ENCODE data around the gene CFAP65. TPM values are rescaled to one million over a fixed set of nuclear protein-coding genes. Genes with fewer than 3 reads are reported as not detected.

The CFAP65 gene
- total RNA-seq, 2 experiments from 2014 or later: not detected

DNA sequence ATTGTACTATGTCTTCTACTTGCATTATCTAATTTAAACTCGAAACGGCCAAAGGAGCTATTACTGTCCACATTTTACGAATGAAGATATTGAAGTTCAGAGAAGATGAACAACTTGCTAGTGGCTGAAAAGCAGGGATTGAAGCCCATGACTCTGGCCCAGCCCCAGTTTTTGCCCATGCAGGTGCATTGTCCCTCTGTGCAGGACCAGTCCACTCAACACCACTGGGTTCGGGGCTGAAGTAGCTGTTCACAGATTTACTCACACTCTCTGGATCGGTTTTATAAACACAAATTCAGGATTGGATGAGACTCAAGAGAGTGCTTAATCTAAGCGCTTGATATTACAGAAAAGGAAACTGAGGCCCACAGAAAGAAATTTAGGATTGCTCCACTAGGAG is 20.8 kb upstream of the CFAP65 start:
- ChIA-PET CTCF (interaction anchor here (0.8 to 7.0 kb wide), 6 partner anchors 32 to 97 kb away, joined by 3 to 93 read pairs (median 4); no protein-coding TSS in a partner anchor), POLR2A (no interaction called here)

DNA sequence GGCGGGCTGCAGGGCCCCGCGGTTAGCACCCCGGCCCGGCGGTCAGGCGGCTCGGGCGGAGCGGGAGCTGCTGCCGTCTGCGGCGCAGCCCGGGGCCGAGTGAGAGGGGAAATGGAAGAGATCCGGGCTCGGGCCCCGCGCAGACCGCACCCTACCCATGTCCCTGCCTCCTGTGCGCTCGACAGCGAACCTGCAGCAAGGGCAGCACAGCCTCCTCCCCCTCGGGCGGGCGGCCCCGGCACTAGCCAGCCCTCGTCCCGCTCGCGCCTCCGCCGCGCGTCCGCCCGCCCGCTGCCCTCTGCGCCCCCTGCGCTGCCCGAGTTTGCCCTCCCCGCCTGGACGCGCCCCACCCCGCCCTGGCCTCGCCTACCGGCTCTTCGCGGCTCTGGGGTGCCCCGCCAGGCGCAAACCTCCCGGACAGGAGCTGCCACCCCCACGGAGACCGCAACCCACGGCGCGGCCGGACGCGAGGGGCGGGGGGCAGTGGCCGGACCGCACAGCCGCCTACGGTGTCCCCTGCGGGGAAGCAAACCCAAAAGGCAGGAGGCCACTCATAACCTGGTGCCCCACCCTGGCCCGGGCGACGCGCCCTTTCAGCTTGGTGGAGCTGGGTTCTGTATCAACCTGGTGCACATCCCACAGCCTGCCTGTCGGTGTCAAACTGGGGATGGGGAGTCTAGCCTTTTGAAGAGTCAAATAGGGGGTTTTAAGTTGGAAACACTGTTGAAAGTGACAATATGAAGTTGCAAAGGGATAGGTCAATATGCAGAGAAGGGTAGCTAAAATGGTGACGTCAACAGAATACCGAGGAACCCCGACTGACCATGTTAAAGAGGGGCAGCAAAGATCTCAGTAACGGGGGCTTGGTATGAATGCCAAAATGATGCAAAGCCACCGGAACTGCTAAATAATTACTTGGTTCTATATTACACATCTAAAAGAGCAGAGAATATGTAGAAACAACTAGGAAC is 19.8 kb upstream of the CFAP65 start, which contains the start of gene IHH:
Gene IHH, minus strand, starts transcription at position 101 of the 971 bp plus-strand sequence. CDS start 454 bp downstream, outside the sequence.
- ChIA-PET POLR2A (no interaction called here), CTCF (interaction anchor here (0.8 to 7.0 kb wide), 8 partner anchors 8 to 98 kb away, joined by 3 to 93 read pairs (median 4); partner anchors contain the start of gene NHEJ1)

DNA sequence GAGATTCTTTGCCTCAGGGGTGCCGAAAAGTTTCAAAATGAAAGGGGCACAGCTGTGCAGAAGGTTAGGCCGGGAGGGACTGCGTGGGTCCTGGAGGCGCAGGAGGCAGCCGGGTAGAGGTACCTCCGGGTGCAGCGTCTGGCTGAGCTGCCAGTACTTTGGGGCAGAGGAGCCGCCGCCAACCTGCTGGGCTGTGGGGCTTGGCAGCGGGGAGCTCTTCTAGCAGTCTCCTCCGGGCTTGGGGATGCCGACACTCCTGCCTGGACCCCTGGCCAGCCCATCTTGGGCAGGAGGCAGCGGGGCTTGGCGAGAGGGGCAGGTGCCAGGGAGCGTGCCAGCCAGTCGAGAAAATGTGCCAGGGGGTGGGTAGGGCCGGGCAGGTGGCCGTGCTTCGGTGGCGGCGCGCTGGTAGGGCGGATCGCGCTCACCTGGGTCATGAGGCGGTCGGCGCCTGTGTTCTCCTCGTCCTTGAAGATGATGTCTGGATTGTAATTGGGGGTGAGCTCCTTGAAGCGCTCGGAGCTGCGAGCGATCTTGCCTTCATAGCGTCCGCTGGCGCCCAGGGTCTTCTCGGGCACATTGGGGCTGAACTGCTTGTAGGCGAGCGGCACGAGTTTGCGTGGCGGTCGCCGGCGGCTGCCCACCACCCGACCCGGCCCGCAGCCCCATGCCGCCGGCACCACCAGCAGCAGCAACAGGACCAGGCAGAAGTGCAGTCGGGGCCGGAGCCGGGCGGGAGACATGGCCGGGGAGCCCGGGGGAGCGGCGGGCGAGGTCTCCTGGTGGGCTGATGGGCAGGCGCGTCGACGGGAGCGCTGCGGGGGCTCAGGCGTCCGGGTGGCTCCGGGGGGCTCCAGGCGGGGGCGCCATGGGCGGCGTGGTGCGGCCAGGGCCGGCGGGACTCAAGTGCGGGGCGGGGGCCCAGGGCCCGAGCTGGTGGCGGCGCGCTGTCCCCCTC is 18.7 kb upstream of the CFAP65 start:
- POLR2A ChIA-PET: no interaction called here
- CTCF ChIA-PET: interaction anchor here (1.2 to 7.0 kb wide), 10 partner anchors 9 to 238 kb away, joined by 3 to 93 read pairs (median 14); partner anchors contain the start of gene NHEJ1

DNA sequence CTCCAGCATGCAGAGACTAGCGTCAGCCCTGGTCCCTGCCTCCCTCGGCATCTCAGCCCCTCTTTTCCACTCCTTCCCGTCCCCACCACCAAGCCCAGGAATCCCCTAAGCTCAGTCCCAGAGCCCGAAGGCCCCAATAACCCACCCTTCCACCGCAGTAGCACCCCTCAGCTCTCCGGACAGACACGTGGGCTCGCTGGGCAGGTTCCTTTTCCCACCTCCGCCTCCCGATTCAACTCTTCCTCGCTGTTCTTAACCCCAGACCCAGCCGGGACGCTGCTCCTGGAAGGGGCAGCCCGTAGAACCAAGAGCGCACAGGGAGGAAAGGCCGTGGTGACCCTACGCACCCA is 18.0 kb upstream of the CFAP65 start:
- ChIA-PET POLR2A (no interaction called here), CTCF (interaction anchor here (1.2 to 7.0 kb wide), 17 partner anchors 10 to 239 kb away, joined by 3 to 93 read pairs (median 8); partner anchors contain the start of gene NHEJ1)

DNA sequence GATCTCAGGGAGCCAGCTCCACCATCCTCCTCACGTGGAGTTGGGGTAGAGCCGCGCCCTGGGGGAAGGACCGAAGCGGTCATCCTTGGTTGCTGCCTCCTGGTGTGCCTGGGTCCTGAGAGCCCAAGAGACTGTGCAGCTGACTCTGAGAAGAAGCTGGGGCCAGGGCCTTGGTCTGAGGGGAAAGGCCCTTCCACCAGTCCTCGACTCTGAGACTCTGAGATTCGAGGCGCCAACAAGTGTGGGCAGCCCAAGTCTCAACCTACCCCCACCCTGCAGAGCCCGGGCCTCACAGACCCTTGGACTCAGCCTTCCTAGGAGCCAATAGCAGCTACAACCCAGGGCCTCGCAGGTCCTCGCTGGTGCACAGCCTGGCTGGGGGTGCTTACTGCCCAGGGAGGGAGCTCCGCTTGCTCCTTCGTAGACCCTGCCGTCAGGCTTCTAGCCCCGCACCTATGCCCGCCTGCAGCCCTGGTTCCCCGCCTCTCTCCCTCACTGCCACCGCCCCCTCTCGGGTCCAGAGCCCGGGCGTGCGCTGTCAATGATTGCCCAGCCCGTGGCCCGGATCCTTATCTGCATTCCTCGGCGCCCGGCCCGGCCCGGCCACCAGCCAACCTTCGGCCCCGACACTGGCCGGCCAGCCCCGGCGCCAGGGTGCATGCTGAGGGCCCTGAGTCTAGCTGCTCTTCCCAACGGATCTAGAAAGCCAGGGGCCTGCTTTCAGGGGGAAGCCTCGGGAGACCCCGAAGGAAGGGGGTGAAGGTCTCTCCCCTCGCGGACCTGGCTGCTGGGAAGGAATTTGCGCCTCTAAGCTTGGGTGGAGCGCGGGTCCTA is 17.4 kb upstream of the CFAP65 start:
- CTCF ChIA-PET: interaction anchor here (0.5 to 7.0 kb wide), 37 partner anchors 11 to 442 kb away, joined by 3 to 93 read pairs (median 5); partner anchors contain the start of genes CFAP65, NHEJ1 and ZFAND2B
- POLR2A ChIA-PET: no interaction called here

DNA sequence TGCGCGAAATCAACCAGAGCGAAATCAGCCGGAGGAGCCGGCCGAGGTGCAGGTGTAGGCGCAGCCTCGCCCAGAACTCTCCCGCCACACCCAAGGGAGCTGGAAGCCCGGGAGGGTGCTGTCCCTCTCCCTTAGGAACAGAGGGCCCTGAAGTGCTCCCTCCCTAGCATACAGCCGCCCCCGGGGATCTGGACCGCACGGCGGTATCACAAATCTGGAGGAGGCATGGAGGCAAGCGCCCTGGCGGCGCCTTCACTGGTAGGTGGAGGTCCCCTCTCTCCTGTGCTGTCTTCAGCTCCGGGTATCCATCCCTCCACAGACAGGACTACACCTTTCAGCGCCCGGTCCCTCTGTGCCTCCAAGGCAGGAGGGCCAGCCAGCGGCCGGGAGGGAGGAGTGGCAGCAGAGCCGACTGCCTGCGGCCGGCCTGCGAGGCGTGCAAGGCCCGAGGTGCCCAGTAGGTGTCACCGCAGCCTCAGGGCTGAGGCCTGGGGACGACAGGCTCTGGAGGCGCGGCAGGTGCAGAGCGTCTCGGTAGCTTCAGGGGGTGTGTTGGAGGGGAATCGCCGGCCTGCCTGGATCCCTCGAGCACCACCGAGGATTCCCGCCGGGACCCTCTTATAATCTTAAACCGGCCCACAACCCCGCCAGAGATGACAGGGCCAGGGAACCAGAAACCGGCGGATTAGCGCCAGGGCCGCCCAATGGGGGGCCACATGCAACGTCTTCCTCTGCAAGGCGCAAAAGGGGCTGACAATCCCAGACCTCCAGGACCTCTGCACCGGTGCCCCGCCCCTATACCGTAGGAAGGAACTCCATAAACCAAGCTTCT is 16.6 kb upstream of the CFAP65 start:
- ChIA-PET CTCF (interaction anchor here (0.5 to 7.0 kb wide), 38 partner anchors 11 to 1067 kb away, joined by 3 to 93 read pairs (median 5); partner anchors contain the start of genes CFAP65, NHEJ1 and ZFAND2B), POLR2A (no interaction called here)

DNA sequence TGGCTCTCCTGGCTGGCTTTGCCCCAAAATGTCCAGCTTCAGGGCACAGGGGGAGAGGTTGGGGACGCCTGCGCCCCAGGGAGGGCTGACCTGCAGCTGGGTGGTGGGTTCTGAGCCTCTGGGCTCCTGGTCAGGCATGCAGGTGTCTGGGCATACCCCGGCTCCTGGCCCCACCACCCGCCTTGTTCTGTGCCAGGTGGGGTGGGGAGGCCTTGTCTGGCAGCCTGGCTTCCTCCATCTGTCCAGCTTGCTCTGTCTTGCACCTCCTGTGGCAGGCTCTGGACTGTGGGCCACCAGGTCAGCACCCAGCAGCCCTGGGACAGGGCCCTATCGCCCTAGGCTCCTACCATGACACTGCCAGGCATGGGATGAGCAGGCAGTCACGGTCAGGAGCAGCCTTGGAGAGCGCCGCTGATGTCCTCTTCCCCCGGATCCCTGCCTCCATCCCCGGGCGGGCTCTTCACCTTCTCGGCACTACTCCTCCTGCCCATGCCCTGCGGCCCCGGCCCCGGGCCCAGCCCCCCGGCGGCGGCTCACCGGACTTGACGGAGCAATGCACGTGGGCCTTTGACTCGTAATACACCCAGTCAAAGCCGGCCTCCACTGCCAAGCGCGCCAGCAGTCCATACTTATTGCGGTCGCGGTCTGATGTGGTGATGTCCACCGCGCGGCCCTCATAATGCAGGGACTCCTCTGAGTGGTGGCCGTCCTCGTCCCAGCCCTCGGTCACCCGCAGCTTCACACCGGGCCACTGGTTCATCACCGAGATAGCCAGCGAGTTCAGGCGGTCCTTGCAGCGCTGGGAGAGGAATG is 15.8 kb upstream of the CFAP65 start:
- POLR2A ChIA-PET: no interaction called here
- CTCF ChIA-PET: interaction anchor here (0.5 to 7.0 kb wide), 19 partner anchors 11 to 1066 kb away, joined by 3 to 93 read pairs (median 7); partner anchors contain the start of genes CFAP65 and NHEJ1

DNA sequence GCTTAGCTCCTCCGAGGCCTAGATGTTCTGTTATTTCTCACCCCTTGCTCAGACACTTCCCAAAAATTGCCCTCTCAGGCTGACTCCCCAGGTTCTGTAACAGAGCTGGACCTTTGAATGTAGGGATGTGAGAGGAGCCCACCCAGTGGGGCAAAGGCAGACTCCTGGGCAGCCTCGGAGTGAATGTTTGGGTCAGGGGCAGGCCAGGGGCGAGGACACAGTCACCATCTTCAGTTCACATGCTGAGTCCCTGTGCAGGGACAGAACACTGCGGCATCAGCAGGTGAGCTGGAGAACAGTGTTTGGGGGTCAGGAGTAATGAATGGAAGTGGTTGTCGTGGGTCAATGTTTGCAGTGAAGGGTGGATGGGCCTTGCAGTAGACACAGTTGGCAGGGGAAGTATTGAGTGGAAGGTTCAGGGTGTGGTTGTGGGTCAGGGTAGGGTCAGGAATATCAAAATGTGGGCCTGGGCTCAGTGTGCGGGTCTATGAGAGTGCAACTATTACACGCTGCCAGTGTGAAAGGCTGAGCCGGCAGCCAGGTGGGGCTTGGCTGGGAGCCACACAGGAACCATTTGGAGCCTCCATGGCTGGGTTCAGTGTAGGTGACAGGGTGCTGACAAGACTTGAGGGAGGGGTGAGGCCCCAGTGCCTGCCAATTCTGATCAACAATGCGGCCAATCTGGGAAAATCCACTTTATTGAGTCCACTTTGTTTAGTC is 15.0 kb upstream of the CFAP65 start:
- ChIA-PET POLR2A (no interaction called here), CTCF (interaction anchor here (0.9 to 7.0 kb wide), 5 partner anchors 13 to 102 kb away, joined by 3 to 93 read pairs (median 35); partner anchors contain the start of gene NHEJ1)

DNA sequence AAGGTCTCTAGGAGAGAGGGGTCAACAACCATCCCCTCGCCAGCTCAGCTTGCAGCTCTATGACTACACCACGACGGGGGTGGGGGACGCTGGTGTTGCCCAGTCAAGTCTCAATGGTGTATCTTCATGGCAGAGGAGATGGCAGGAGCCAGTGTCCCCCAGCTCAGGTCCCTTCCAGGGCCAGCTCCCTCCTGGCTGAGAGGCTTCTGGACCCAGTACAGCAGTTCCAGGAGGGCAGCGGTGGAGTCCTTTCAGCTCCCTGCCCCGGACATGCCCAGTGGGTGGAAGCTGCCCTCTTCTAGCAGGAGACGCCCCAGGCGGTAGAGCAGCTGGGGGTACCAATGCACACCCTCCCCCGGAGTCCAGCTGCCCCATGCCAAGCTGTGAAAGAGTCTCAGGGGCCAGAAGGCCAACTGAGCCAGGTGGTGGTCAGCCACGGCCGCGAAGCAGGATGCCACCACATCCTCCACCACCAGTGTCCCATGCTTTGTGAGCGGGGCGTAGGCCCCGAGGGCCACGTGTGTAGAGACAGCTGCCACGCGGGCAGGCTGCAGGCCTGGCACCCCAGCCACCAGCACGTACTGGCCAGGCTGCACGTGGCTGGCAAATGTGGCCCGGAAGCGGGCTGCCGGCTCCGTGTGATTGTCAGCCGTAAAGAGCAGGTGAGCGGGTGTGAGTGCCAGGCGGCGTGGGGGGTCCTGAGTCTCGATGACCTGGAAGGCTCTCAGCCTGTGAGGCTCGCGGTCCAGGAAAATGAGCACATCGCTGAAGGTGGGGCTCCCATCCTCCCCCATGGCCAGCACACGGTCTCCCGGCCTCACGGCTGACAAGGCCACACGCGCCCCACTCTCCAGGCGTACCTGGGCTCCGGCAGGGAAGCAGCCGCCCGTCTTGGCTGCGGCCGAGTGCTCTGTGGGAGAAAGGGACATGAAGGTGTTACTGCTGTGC is 13.9 kb upstream of the CFAP65 start:
- CTCF ChIA-PET: interaction anchor here (1.3 to 7.0 kb wide), 3 partner anchors 26 to 103 kb away, joined by 4 to 93 read pairs (median 35); partner anchors contain the start of gene NHEJ1
- POLR2A ChIA-PET: interaction anchor here (0.6 kb wide), 1 partner anchor 30 kb away, joined by 5 read pairs; no protein-coding TSS in a partner anchor

DNA sequence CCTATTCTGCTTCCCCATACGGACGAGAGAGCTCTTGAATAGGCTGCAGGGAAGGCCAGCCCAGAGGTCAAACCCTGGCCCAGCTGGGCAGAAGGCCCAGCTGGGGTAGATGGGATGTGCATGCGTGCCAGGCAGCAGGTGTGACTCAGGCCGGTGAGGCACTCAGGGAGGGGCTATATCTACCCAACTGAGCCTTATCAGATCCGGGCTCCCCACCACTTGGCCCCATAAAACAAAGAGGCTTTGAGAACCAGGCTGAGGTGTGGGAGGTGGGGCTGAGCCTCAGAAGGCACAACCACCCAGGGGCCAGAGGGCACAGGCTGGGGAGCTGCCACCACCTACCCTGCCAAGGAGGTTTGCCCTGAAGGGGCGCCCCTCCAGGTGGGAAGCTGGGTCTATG is 8.0 kb upstream of the CFAP65 start:
- ChIA-PET CTCF (interaction anchor here (0.8 kb wide), 1 partner anchor 19 kb away, joined by 3 read pairs; no protein-coding TSS in a partner anchor), POLR2A (no interaction called here)

DNA sequence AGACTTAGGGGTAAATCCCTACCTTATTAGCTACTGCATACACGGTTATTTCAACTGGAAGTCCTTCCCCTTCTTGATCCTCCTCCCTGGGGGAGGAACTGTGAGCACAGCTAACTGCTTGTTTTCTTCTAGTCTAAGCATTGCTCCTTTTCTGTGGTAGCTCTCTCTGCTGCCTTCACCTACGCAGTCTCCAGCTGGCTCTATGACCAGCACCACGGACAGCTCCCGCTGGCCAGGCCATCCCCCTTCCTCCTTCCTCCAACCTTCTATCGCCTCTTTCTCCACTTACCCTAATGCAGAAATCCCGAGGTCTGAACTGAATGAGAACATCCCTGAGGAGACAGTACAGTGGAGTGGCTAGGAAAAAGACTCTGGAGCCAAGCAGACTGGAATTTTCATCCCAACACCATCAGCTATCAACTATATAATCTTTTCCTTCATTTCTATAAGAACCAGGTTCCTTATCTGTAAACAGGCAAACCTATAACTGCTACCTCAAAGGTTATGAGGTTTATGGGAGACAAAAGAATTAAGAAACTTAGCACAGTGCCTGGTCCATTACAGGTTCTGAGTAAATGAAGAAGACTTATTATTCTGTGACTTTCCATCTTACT is 4.7 kb upstream of the CFAP65 start:
- ChIA-PET POLR2A (no interaction called here), CTCF (interaction anchor here (1.2 to 2.7 kb wide), 2 partner anchors 13 to 108 kb away, joined by 3 to 8 read pairs; no protein-coding TSS in a partner anchor)

DNA sequence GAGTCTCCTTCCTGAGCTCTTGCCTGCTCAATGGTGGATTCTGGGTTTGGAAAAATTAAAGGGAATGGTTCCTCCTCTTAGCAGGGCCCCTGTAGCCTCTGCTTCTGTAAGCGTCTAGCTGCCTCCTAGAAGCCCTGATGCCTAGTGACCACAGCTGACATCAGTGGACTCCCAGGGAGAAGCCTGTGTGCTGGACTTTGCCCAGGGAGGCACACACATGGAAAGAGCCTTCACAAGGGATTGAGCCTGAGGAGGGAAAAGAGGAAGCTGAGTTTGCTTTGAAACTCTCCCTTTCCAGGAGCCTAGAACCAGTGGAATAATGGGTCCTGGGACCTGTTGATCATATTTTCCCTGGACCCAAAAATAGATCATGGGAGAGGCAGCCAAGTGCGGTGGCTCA is 1.4 kb upstream of the CFAP65 start:
- ChIA-PET POLR2A (no interaction called here), CTCF (interaction anchor here (1.6 to 2.6 kb wide), 3 partner anchors 8 to 16 kb away, joined by 4 to 14 read pairs (median 7); no protein-coding TSS in a partner anchor)

DNA sequence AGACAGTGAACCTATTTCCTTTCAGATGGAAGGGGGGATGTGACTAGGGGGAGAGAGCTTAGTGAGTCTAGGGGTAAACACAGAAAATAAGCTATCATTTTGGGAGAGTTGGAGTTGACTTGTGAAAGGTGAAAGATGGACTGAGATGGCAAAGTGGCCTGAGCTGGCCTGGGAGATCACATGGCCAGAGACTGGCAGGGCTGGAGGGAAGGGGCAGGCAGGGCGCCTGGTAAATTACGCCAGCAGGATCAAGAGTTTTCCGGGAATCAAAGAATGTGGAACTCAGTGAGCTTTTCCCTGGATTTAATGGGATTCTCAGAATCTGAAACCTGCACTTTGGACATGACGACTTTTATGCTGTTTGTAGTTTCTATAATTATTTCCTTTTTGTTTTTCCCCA is 841 bp upstream of the CFAP65 start:
- ChIA-PET CTCF (interaction anchor here (1.6 to 2.6 kb wide), 3 partner anchors 9 to 16 kb away, joined by 4 to 14 read pairs (median 7); no protein-coding TSS in a partner anchor), POLR2A (no interaction called here)

DNA sequence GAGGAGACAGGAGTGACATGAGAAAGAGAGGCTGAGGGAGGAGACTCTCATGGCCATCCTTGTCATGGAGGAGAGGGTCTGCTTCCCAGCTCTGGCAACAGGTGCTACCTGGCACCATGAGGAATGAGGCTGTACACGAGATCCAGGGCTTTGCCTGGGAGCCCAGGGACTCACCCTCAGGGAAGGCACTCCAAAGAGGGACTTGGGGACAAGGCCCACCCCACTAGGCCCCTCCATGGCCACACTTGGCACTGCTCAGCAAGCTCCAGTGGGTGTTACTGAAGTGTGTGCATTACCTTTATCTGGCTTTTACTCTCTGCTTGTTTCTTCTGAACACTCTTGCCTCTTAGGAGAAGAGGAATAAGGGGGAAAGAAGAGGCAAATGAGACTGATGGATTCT is 2.7 kb downstream of the CFAP65 start:
- ChIA-PET CTCF (interaction anchor here (0.6 to 1.2 kb wide), 2 partner anchors 9 to 59 kb away, joined by 3 to 6 read pairs; no protein-coding TSS in a partner anchor), POLR2A (no interaction called here)

Data from activated CD8-positive, alpha-beta memory T cell treated with anti-CD3 and anti-CD28 coated beads for 36 hours (primary cell).